HFFc6 (cell line): ENCODE measurements around the gene THPO. TPM values are rescaled to one million over a fixed set of nuclear protein-coding genes. Genes with fewer than 3 reads are reported as not detected.

ENCODE experiments used
- DNase-seq: peaks from one replicate; pipeline ENCODE4 v3.0.0-alpha.2; 2018
- H3K27ac Mint-ChIP-seq: 2 replicates; pipeline ENCODE4 v1.8.0; 2020; ENCODE audit warnings: mild to moderate bottlenecking, mixed read lengths
- H3K27me3 Mint-ChIP-seq: 2 replicates; pipeline ENCODE4 v1.8.0; 2021; ENCODE audit warnings: mild to moderate bottlenecking, moderate library complexity, mixed read lengths; ENCODE audit not compliant: insufficient read depth
- H3K36me3 Mint-ChIP-seq: 2 replicates; pipeline ENCODE4 v1.8.0; 2021; ENCODE audit warnings: low read depth, mixed read lengths
- H3K4me1 Mint-ChIP-seq: 2 replicates; pipeline ENCODE4 v1.8.0; 2020; ENCODE audit warnings: low read depth, mixed read lengths
- H3K4me3 Mint-ChIP-seq: 2 replicates; pipeline ENCODE4 v1.8.0; 2020; ENCODE audit warnings: mild to moderate bottlenecking, moderate library complexity, mixed read lengths
- H3K9me3 Mint-ChIP-seq: 2 replicates; pipeline ENCODE4 v1.8.0; 2020; ENCODE audit warnings: mild to moderate bottlenecking, mixed read lengths
- total RNA-seq, 6 experiments: library from RNA; stranded (reverse); fragmentation: NEBNext Ultra II Directional; extraction: Animal tissue kit (Norgen Biotek cat#: 25700); gene quantifications; 2 replicates in 1 of 6; 3 replicates in 5 of 6; pipeline ENCODE4 v1.2.3, GENCODE V29; 2021
- TF ChIP-seq, protein P1 (sequence below): fragments of 200-600 bp; sonication (generic); IDR thresholded peaks from 2 replicates; pipeline ENCODE4 v1.5.0; 2021; ENCODE audit warnings: antibody characterized with exemption, mild to moderate bottlenecking

THPO gene
- total RNA-seq, 6 experiments from 2014 or later = not detected

DNA sequence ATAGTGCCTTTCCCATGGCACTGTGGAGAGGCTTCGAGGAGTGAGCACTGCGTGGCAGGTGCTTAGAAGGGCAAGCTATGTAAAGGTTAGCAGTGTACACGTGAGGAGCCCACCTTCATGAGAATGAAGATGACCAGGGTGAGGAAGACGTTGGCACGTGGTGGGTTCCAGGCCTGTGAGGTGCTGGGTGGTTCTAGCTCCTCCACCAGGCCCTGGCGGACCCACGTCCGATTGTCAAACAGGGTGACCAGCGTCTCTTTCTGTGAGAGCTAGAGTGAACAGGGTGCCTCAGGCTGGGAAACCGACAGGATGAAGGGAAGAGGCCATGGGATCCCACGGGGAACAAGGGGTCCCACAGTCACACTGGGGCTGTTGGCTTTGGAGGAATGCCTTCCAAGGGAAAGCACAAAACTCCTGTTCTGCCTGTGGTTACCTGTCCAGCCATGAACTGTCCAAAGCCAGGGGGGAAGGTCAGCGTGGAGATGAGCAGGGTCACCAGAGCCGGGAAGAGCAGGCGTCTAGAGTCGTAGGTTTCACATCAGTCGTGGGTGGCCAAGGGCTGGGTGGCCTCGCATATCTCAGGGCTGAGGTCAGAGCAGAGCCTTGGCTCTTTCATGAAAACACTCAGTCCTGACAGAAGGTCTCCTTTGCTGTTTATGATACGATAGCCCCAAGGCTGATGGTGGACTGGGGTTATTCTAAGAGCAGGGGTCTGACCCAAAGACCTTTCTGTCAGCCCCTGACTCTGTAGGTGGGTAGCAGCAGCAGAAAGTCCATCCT, 22.6 kb downstream of the THPO start:
- TF ChIP-seq, protein P1, sequence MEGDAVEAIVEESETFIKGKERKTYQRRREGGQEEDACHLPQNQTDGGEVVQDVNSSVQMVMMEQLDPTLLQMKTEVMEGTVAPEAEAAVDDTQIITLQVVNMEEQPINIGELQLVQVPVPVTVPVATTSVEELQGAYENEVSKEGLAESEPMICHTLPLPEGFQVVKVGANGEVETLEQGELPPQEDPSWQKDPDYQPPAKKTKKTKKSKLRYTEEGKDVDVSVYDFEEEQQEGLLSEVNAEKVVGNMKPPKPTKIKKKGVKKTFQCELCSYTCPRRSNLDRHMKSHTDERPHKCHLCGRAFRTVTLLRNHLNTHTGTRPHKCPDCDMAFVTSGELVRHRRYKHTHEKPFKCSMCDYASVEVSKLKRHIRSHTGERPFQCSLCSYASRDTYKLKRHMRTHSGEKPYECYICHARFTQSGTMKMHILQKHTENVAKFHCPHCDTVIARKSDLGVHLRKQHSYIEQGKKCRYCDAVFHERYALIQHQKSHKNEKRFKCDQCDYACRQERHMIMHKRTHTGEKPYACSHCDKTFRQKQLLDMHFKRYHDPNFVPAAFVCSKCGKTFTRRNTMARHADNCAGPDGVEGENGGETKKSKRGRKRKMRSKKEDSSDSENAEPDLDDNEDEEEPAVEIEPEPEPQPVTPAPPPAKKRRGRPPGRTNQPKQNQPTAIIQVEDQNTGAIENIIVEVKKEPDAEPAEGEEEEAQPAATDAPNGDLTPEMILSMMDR = no peak
- Mint-ChIP-seq H3K36me3 (peaks cover 13% of the 10 kb centered on the region; the same call in 1 of the 2 replicates), H3K27me3 (peaks cover 3% of the 10 kb centered on the region; the same call in 1 of the 2 replicates), H3K27ac (peak overlapping the region; percentile 39; the same call in 1 of the 2 replicates), H3K9me3 (no peaks in the 10 kb centered on the region), H3K4me1 (peaks cover 21% of the 10 kb centered on the region), H3K4me3 (no peak overlapping the region)
- DNase-seq = no peak

DNA sequence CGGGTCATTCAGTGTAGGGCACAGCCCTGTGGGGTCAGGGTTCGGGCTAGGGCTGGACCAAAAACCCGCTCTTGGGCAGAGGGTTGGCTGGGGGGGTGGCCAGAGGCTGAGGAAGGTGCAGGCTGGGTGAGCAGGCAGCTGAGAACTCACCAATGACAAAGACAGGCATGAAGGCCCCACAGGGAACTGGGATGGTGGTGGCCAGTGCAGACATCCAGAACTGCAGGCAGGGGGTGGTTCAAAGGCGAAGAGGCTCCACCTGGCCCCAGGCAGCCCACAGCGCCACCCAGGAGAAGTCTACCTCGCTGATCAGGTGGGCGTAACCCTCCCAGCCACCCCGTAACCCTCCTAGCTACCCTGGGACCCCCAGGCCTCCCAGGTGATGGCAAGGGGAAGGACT, 23.3 kb downstream of the THPO start:
- TF ChIP-seq, protein P1 = no peak
- H3K27ac Mint-ChIP-seq = no peak overlapping the region
- peaks cover 13% of the 10 kb centered on the region; the same call in 1 of the 2 replicates for H3K36me3 Mint-ChIP-seq
- H3K27me3 Mint-ChIP-seq = peaks cover 3% of the 10 kb centered on the region
- H3K9me3 Mint-ChIP-seq = no peaks in the 10 kb centered on the region
- H3K4me1 Mint-ChIP-seq = peaks cover 14% of the 10 kb centered on the region
- no peak for DNase-seq
- no peak overlapping the region for H3K4me3 Mint-ChIP-seq

DNA sequence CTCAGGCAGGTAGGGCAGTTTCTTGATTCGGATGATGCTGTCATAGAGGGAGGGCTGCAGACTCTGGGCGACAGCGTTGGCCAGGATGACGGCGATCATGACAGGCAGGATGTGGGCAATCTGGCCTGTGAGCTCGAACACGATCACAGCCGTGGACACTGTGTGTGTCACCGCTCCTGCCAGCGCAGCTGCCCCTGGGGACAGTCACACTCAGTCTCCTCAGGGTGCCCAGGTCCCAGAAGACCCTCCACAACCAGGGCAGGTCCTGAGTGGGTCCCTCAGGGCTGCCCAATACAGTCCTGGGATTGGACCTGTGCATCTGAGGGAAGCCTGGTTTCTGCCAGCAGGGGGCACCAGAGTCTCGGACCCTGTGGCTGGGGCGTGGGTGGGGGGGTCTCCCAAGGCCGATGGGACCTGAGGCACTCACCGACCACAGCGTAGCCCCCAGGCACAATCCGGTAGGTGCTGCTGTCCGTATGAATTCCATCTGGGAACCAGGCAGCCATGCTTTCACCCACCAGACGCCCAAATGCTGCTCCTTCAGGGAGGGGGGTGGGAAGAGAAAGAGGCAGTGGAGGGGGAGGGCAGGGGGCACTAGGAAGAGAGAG, 23.8 kb downstream of the THPO start:
- DNase-seq = no peak

DNA sequence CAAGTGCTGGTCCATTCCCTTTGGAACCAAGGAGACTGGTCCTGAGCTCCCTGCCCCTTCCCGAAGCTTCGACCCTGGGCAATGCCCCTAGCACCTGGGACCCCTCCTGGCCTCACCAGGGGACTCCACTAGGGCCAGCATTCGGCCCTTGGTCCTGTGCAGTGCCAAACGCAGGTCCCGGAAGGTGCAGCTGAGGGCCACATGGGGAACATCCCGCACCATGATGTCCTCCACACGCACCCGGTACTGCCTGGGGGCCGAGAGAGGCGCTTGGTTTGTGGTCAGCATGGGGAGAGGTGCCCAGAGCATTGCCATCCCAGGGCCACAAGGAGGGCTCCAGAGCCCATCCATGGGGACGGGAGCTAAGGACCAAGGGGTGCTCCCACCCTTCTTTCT, 24.5 kb downstream of the THPO start:
- TF ChIP-seq, protein P1 = no peak
- Mint-ChIP-seq H3K27ac (no peak overlapping the region), H3K9me3 (no peaks in the 10 kb centered on the region), H3K36me3 (peaks cover 13% of the 10 kb centered on the region; the same call in 1 of the 2 replicates), H3K4me1 (peaks cover 12% of the 10 kb centered on the region), H3K4me3 (no peak overlapping the region), H3K27me3 (peaks cover 3% of the 10 kb centered on the region)
- no peak for DNase-seq

More for the DNA sequence above, 23.8 kb downstream of the THPO start:
- H3K9me3 Mint-ChIP-seq = no peaks in the 10 kb centered on the region
- H3K4me1 Mint-ChIP-seq = peaks cover 12% of the 10 kb centered on the region
- no peak overlapping the region for H3K4me3 Mint-ChIP-seq
- no peak overlapping the region for H3K27ac Mint-ChIP-seq
- H3K27me3 Mint-ChIP-seq = peaks cover 3% of the 10 kb centered on the region
- H3K36me3 Mint-ChIP-seq = peaks cover 13% of the 10 kb centered on the region; the same call in 1 of the 2 replicates
- TF ChIP-seq, protein P1 = peak; percentile 85

DNA sequence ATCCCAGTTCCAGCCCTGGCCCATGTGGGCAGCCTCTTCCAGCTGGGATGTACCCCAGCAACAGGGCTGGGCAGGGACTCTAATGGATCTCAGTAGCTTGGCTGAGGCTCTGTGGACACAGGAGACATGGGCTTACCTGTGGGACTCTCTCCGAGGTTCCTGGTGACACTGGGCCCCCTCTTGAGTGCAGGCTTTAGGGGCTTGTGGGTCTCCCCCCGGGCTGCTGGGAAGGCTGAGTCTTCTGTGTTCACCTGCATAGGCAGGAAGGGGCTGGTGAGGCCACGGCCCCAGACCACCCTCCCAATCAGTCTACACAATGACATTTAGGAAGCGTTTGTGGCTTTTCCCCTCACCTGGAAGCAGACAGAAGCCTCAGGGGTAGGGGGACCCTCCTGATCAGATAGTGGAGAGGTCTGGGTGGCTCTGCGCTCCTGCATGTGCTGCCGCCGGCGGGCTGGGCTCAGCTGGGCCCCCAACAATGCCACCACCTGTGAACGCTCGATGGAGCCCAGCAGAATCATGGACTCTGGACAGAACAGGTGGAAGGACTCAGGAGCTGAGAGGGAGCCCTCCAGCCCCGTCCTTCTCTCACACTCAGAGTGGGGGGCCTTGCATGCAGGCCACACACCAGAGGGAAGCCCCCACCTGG, 25.0 kb downstream of the THPO start:
- Mint-ChIP-seq H3K36me3 (peaks cover 13% of the 10 kb centered on the region; the same call in 1 of the 2 replicates), H3K4me3 (no peak overlapping the region), H3K9me3 (no peaks in the 10 kb centered on the region), H3K27ac (no peak overlapping the region), H3K27me3 (peaks cover 3% of the 10 kb centered on the region), H3K4me1 (peaks cover 13% of the 10 kb centered on the region)
- TF ChIP-seq, protein P1 = no peak
- DNase-seq = no peak
